ENCODE measurements around the gene PPP1R9B.

Gene PPP1R9B

GRCh38 chr17:50150354-50151040 is at the start of gene PPP1R9B:
TSS of gene PPP1R9B (minus strand) at chr17:50150677. CDS start at chr17:50150513, 164 bp downstream.
- DNase-seq (ENCODE audit: low spot score): no peak

GRCh38 chr17:50199803-50200456 is 49.5 kb upstream of the PPP1R9B start:
- peak; percentile 92 for DNase-seq (ENCODE audit: low spot score)

- DNase-seq (ENCODE audit: low spot score): no peak
Measured at GRCh38 chr17:50199211-50199802, 48.8 kb upstream of the PPP1R9B start.

- no peak for DNase-seq (ENCODE audit: low spot score)
Measured at GRCh38 chr17:50198026-50198669, 47.7 kb upstream of the PPP1R9B start.

- DNase-seq (ENCODE audit: low spot score): no peak
Measured at GRCh38 chr17:50196826-50197225, 46.3 kb upstream of the PPP1R9B start.

- DNase-seq (ENCODE audit: low spot score): no peak
Measured at GRCh38 chr17:50196036-50196435, 45.6 kb upstream of the PPP1R9B start.

GRCh38 chr17:50194934-50195865 is 44.7 kb upstream of the PPP1R9B start:
- no peak for DNase-seq (ENCODE audit: low spot score)

GRCh38 chr17:50194140-50194933 is 43.9 kb upstream of the PPP1R9B start:
- DNase-seq (ENCODE audit: low spot score): no peak

- DNase-seq (ENCODE audit: low spot score): no peak
Measured at GRCh38 chr17:50192618-50193291, 42.3 kb upstream of the PPP1R9B start.

GRCh38 chr17:50192144-50192617 is 41.7 kb upstream of the PPP1R9B start:
- no peak for DNase-seq (ENCODE audit: low spot score)

- DNase-seq (ENCODE audit: low spot score): no peak
Measured at GRCh38 chr17:50191359-50192143, 41.1 kb upstream of the PPP1R9B start.

- DNase-seq (ENCODE audit: low spot score): no peak
Measured at GRCh38 chr17:50190603-50191358, 40.3 kb upstream of the PPP1R9B start.

- DNase-seq (ENCODE audit: low spot score): no peak
Measured at GRCh38 chr17:50190293-50190602, 39.8 kb upstream of the PPP1R9B start.

GRCh38 chr17:50189550-50190292 is 39.2 kb upstream of the PPP1R9B start:
- no peak for DNase-seq (ENCODE audit: low spot score)

- no peak for DNase-seq (ENCODE audit: low spot score)
Measured at GRCh38 chr17:50188921-50189549, 38.6 kb upstream of the PPP1R9B start.

- DNase-seq (ENCODE audit: low spot score): no peak
Measured at GRCh38 chr17:50188531-50188920, 38.0 kb upstream of the PPP1R9B start.

- no peak for DNase-seq (ENCODE audit: low spot score)
Measured at GRCh38 chr17:50187751-50188530, 37.5 kb upstream of the PPP1R9B start.

Measured in ecto neural progenitor cell (in vitro differentiated cells).